DMS53 treated with DMSO at 0.1 percent for 48 hours (cell line): ENCODE data around the gene VPS8.

Experiments
- DNase-seq: peaks from one replicate; lab custom pipeline; 2025; ENCODE audit not compliant: unreplicated experiment; lab: John Stamatoyannopoulos, UW

The VPS8 gene

DNA sequence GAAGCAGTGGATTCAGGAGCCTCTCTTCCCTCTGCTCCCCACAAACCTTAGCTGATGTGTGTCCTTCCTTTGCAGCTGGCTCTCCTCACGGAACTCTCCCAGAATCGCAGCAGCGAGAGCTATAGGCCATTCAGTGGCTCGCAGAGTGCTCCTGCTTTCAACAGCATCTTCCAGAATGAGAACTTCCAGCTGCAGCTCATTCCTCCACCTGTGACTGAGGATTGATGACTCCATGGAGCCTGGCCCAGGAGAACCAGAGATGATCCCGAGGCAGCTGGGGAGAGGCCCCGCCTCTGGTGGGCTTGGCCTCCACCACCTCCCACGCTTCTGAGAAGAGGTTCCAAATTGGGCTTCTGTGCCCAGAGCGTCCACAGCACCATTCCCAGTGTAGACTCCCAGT lies 239.8 kb downstream of the VPS8 start:
- no peak for DNase-seq

DNA sequence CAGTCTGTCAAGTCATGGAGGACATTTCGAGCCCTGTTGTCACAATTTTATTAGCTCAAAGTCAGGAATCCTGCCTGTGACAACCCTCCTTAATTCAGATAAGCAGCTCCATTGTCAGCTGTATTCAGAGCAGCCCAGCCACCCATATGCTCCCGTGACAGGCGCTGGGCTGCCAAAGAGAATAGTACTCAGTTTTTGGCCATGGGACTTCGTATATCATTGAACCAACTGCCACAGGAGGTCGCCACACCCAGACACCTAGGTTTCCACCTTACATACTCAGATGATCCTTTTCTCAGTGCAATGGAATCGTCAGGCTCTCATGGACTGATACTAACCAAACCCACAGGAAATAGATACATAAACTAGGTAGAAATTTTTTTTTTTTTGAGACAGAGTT lies 240.7 kb downstream of the VPS8 start:
- DNase-seq = no peak

DNA sequence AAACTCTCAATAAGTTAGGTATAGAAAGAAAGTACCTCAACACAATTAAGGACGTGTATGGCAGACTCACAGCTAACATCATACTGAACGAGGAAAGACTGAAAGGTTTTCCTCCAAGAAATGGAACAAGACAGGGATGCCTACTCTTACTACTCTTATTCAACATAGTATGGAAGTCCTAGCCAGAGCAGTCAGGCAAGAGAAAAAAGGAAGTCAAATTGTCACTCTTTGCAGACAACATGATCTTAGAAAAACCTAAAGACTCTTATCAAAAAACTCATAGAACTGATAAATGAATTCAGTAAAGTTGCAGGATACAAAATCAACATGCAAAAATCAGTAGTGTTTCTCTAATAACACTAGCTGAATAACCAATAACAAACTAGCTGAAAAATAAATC lies 244.9 kb downstream of the VPS8 start:
- no peak for DNase-seq

DNA sequence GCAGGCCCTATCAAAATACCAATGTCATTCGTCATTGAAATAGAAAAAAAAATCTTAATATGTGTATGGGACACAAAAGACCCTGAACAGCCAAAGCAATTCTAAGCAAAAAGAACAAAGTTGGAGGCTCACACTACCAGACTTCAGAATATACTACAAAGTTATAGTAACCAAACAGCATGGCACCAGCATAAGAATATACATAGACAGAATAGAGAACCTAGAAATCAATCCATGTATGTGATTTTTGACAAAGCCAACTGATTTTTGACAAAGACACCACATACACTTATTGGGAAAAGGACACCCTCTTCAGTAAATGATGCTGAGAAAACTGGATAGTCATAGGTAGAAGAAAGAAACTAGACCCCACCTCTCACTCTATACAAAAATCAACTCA lies 245.9 kb downstream of the VPS8 start:
- no peak for DNase-seq

DNA sequence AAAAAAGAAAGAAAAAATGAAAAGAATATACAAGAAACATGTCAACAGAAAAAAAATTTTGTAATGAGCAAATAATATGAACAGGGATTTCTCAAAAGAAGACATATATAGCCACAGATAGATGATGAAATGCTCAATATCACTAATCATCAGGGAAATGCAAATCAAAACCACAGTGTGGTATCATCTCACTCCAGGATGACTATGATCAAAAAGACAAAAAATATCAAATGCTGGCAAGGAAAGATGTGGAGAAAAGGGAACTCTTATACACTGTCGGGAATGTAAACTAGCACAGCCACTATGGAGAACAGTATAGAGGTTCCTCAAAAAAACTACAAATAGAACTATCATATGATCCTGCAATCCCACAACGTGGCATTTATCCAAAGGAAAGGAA lies 246.8 kb downstream of the VPS8 start:
- no peak for DNase-seq

DNA sequence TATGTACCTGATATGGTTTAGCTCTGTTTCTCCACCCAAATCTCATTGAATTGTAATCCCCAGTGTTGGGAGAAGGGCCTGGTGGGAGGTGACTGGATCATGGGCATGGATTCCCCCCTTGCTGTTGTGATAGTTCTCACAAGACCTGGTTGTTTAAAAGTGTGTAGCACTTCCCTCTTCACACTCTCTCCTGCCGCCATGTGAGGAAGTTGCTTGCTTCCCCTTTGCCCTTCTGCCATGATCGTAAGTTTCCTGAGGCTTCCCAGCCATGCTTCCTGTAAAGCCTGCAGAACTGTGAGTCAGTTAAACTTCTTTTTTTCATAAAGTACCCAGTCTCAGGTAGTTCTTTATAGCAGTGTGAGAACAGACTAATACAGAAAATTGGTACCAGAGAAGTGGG lies 247.8 kb downstream of the VPS8 start:
- no peak for DNase-seq

DNA sequence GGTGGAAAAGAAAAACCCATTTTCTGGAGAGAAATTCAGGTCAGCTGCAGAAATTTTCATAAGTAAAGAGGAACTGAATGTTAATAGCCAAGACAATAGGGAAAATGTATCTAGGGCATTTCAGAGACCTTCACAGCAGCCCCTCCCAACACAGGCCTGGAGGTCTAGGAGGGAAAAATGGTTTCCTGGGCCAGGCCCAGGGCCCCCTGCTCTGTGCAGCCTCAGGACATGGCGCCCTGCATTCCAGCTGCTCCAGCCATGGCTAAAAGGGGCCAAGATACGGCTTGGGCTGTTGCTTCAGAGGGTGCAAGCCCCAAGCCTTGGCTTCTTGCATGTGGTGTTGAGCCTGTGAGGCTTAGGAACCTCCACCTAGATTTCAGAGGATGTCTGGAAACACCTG lies 248.7 kb downstream of the VPS8 start:
- DNase-seq = no peak

DNA sequence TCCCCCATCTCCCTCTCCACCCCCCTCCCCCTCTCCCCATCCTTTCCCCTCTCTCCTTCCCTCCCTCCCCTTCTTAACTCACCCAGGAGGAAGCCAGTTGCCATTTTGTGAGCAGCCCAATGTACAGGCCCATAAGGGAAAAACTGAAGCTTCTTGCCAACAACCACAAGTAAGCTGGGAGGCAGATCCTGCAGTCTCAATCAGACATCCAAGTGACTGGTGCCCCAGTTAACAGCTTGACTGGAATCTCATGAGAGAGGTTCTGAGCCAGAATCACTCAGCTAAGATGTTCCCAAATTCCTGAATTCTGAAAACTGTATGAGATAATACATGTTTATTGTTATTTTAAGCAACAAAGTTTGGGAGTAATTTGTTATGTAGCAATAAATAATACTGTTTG lies 250.2 kb downstream of the VPS8 start:
- no peak for DNase-seq

DNA sequence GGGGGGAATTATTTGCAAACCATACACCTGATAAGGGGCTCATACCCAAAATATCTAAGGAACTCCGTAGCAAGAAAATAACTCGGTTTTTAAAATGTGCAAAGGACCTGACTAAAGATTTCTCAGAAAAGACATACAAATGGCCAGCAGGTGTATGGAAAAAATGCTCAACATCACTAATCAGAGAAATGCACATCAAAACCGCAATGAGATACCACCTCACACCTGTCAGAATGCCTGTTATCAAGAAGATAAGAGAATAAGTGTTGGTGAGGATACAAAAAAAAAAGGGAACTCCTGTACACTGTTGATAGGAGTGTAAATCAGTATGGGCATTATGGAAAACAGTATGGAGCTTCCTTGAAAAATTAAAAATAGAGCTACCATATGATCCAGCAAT lies 251.5 kb downstream of the VPS8 start:
- no peak for DNase-seq

DNA sequence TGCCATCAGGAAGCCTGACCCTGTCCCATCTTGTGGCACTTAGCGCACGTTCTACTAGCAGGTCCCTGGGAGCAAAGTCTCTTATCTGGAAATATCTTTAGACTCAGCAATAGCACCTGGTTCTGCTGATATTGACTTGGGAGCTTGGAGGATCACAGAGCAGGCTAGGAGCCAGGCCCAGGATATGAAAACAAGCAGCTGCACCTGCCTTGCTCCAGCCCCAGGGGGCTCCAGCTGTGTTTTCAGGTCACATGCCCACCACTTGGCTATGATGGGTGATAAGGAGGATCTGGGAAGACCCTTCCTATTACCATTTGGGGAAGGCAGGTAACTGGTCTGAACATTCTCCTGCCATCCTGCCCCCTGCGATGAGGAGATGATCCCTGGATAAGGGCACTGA lies 253.1 kb downstream of the VPS8 start:
- DNase-seq = no peak

DNA sequence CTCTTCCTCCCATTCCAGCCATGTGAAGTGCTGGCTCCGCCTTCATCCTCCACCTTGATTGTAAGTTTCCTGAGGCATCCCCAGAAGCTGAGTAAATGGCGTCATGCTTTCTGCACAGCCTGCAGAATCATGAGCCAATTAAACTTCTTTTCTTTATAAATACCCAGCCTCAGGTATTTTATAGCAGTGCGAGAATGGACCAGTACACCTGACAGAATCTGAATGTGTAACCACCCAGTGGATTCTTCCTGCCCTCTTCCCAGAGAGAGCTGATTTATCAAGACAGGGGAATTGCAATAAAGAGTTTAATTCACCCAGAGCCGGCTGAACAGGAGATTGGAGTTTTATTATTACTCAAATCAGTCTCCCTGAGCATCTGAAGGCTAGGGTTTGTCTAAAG lies 254.3 kb downstream of the VPS8 start:
- DNase-seq = no peak

DNA sequence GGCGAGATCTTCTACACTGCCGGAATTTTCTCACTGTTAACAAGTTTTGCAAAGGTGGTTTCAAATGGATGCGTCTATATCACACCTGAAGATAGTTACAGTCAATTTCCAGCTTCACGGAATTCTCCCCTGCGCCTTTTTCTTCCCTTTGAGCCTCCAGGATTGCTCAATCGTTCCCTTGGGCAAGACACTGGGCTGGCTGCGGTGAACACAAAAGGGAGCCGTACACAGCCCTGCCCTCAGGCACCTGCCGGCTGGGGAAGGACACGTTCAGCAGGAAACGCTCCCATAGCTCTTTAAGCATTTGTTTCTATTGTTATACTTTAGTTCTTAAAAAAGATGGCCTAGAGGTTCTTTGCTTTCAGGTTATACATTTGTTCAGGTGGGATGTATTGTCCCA lies 255.2 kb downstream of the VPS8 start:
- no peak for DNase-seq

DNA sequence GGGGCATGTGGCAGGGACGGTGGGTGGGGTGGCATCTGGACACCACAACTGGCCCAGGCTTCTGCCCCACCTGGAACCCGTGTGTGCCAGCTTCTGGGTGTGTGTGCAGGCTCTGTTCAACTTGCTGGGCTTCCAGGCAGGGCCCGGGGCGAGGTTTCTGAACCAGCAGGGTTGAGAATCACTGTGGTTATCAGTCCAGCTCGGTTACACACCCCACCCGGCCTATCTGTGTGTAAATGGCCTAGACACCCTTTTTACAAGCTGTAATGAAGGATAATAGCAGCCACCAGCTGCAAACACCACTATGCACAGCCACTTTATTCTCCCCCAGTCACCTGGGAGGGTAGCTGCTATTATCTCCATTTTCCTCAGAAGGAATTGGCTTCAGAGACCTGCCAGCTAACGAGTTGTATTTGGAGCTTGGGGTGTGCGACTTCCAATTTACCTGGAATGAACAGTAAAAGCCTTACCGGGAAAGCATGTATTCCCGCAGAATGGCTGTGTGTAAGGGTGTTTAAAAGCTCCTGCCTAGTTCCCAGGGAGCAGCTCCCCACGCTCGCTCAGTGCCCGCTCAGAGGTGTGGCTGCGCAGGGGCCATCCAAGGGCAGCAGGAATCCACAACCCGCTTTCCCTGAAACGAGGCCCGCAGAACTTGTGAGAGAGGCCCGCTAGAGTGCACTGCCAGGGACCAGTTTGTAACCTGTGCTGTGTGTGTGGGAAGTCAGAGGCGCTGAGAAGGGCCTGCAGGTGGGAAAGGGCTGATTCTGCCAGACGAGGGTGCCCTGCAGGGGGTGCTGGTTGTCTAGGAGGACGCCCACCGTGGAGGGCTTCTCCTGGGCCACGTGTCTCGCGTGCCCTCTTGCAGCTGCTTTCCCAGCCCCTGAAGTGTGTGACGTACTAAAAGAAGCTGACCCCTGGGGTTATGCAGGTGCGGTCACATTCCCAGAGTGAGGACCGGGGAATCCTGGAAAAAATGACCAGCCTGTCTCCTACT lies 257.4 kb downstream of the VPS8 start:
- DNase-seq = no peak

DNA sequence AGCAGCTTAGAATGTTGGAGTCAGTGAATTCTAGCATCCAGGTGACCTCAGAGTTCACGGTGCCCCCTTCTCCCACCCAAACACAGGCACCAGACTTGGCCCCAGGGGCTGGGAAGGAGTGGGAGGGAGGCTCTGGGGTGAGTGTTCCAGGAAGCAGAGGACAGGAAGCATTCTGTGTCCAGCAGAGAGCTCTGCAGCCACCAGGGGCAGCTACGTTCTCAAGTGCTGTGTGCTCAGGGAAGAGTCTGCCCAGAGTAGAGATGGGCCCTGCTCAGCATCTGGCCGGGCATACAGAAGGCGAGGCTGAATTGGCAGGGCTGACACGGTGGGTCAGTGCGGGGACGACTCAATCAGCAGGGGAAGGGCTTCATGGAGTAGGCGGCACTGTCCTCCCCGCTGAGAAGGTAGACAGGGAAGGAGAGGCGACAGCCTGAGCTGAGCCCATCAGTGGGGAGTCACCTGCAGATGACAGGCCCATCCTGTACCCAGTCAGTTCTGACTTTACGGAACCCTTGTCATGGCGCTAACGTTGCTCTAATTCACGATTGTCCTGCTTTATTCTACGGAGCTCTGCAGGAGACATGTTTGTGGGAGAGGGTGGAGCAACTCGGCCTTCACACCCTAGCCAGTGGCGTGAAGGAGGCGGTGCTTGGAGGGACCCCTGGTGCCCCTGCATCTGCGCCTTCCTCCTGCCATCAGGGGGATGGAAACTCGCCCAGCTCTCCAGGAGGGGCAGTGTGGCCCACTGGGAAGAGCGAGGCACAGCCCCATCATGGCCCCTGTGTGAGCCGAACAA lies 258.7 kb downstream of the VPS8 start:
- peak; percentile 62 for DNase-seq

DNA sequence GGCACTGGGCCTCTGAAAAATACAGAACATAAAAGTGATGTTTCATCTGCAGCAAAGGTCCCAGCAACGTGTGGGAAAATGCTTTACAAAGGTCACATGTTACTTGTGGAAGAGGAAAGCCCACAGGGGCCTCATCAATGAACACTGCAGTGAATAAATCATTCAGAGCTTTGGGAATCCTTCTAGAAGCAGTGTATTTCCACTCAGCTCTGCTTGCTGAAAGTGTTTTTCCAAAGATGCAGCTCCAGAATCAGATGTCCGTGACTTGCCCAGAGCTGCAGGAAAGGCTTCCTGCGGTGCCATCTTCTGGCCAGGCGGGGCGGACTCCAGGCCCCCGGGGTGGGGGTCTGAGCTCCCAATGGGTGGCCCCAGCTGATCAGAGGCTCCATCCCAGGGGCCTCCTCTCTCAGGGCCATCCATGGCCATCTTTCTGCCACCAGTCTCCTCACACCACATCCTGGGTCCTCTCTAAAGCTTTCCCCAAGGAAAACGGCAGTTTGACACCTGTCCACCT lies 259.4 kb downstream of the VPS8 start:
- DNase-seq = no peak

DNA sequence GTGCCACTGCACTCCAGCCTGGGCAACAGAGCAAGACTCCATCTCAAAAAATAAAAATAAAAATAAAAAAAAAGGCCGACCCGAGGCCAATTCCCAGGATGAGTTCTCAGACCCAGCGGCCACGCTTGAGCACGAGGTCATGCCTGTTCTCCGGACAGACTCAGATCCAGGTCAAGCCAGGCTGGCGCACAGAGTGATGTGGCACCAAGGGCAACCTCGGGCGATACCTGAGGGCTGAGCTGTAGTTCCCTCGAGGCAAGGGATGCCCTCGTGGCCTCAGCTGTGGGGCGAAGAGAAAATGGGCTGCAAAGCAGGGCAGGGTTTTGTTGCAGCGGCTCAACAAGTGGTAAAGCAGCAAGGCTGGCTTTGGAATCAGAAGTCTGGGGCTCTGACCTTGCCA lies 263.6 kb downstream of the VPS8 start:
- DNase-seq = no peak

DNA sequence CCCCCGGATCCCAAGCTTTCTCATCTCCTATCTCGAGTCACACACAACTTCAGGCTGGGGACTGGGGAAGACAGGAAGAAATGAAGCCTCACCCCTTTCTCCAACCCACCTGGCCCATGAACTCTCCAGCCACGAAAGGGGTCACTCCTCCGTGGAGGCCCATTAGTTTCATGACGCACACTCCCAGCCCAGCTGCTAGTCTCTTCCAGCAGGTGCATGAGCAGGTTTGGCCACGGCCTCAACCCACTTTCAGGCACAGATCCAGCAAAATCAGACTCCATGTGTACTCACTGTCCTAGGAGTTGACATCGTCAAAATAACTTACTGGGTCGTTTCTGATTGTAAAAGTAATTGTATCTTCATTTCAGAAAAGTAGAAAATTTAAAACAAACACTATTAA lies 264.3 kb downstream of the VPS8 start:
- DNase-seq = no peak

DNA sequence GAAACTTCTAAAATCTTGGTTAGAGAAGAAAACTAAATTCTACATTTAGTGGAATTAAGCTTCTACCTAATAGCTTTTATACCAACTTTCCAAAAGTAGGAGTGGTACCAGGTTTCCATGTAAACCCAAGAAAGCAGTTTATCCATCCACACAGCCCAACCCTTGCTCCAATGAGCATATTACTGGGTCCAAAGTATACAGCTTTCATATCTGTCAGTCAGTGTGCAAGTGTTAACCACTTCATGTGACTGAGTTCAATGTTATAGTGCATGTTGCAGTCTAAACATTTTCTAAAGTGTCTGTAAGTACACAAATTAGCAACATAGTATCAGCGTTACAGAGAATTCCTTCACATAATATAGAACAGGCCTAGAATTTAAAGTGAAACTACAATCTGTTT lies 267.7 kb downstream of the VPS8 start:
- DNase-seq = no peak

DNA sequence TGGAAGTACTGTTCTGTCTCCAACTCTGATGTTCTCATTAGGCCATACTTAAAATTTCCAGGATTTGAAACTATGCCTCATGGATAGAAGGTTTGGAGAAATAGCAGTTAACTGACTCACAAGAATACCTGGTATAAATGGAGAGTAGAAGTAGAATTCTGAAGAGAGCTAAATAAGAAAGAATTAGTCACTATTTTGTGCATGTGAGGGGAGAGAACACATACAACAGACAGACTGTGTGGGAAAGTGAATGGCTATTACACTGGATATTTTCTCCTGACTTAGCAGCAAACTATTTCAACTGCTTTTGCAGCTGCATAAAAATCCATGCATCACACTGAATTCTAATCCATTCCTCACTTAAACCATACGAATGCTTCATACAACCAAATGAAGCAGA lies 269.6 kb downstream of the VPS8 start:
- no peak for DNase-seq

DNA sequence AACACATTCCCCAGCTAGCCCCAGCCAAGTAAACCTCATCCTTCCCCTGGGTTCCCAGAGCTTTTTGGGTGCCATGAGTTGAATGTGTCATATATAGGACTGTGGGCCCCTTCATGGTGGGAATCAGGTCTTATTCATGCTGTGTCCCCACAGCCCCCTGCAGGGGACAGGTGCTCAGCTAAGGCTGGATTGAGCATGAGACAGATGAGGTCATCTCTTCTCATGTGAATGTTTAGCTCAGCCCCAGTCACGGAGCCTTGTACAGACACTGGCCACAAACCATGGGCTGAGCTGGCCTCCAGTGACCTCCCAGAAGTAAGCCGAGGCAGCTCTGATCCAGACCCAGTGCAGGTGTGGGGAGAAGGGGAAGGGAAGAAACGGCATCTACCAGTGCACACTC lies 270.2 kb downstream of the VPS8 start:
- DNase-seq = no peak

DNA sequence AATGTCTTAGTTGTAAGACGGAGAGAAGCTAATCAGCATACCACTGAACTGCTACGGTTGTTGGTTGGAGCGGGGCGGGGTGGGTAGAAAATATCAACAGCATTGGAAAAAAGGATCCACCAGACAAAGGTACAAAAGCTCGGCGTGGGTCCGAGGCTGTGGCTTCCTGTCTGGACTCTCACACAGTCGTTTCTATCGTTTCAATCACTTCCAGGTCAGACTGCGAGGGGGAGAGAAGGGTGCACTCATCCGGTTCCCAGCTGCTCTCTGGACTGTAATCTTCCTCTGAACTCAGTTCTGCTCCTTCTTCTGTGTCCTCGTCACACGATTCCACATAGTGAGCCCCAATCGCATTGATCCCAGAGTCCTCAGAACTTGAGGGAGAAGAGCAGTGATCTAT lies 270.9 kb downstream of the VPS8 start:
- no peak for DNase-seq

DNA sequence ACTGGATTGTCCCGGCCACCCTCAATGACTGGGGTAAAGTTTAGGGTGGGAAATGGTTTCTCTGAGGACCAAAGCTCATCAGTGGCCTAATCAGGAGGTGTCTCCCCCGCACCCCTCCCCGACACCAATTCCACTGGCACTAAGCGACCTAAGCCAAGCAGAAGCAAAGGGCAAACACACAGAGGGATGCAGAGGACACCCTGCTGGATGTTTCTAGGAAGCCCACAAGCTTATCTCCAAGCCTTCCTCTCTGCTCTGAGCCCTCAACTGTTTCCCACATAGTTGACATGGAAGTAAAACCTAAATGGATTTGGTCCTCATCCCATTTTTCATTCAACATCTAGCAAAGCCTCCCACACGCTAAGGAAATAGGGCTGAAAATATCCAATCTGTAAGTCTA lies 272.4 kb downstream of the VPS8 start:
- DNase-seq = no peak
